H1 (cell line): ENCODE results near the gene SLC1A4. TPM values are rescaled to one million over a fixed set of nuclear protein-coding genes. Genes with fewer than 3 reads are reported as not detected.

Experiments used
- CTCF ChIA-PET: fragments of 300-600 bp; sonication (Branson Sonifier 250); formaldehyde crosslinking; loops from one replicate; lab custom pipeline; 2021; ENCODE audit not compliant: partially characterized antibody; lab: Charles Lee
- POLR2A ChIA-PET: fragments of 300-600 bp; sonication (Branson Sonifier 250); formaldehyde crosslinking; loops from one replicate; lab custom pipeline; 2021; ENCODE audit warnings: inconsistent platforms; ENCODE audit not compliant: partially characterized antibody; lab: Charles Lee
- DNase-seq, 2 experiments: peaks; one replicate each; pipeline versions ENCODE4 v3.0.0 to v3.0.0-alpha.2; 2010 to 2022; ENCODE audit warnings: low spot score in 2 of 2, low read depth in 1 of 2, mixed read lengths in 1 of 2
- FAIRE-seq: peaks from 2 replicates; lab custom pipeline; 2011; peaks lifted over from hg19 to GRCh38; lab: Jason Lieb, UNC
- H2AFZ ChIP-seq: 2 replicates; pipeline ENCODE4 v1.8.1; 2012; ENCODE audit warnings: low read length, inconsistent platforms
- H2AK5ac ChIP-seq: 2 replicates; pipeline ENCODE4 v1.6.1; 2013; ENCODE audit warnings: low read depth, low read length
- H2BK120ac ChIP-seq: replicated peaks from 2 replicates; pipeline ENCODE3; 2013; ENCODE audit warnings: low read depth, low read length, inconsistent platforms
- H2BK12ac ChIP-seq: 2 replicates; pipeline ENCODE4 v1.6.1; 2013; ENCODE audit warnings: low read depth, low read length
- H2BK15ac ChIP-seq: 2 replicates; pipeline ENCODE4 v1.6.1; 2013; ENCODE audit warnings: low read length
- H2BK20ac ChIP-seq: 2 replicates; pipeline ENCODE4 v1.6.1; 2013; ENCODE audit warnings: low read length
- H2BK5ac ChIP-seq: 2 replicates; pipeline ENCODE4 v1.6.1; 2013; ENCODE audit warnings: low read depth, low read length
- H3K14ac ChIP-seq: 2 replicates; pipeline ENCODE4 v1.6.1; 2013; ENCODE audit warnings: inconsistent platforms; ENCODE audit not compliant: insufficient read length
- H3K18ac ChIP-seq: 2 replicates; pipeline ENCODE4 v1.6.1; 2013; ENCODE audit warnings: low read length; ENCODE audit errors: extremely low read depth
- H3K23ac ChIP-seq: 2 replicates; pipeline ENCODE4 v1.6.1; 2013; ENCODE audit warnings: inconsistent platforms; ENCODE audit not compliant: insufficient read length
- H3K23me2 ChIP-seq: 2 replicates; pipeline ENCODE4 v1.6.1; 2013; ENCODE audit warnings: low read depth, low read length
- H3K27ac ChIP-seq: 2 replicates; pipeline ENCODE4 v1.6.1; 2011; ENCODE audit warnings: low read depth, low read length, inconsistent platforms
- H3K27me3 ChIP-seq, 4 experiments: replicated peaks in 1 of 4; 1 replicate in 1 of 4; 2 replicates in 3 of 4; pipeline versions ENCODE4 v1.6.1 to v1.8.1; 2011 to 2013; ENCODE audit warnings: low read length in 3 of 4, mild to moderate bottlenecking in 3 of 4, inconsistent platforms in 2 of 4, mixed read lengths in 2 of 4, moderate library complexity in 1 of 4; ENCODE audit not compliant: control insufficient read depth in 3 of 4, insufficient read depth in 3 of 4; ENCODE audit errors: extremely low read depth in 1 of 4
- H3K36me3 ChIP-seq, 4 experiments: 2 replicates each; pipeline versions ENCODE4 v1.6.1 to v1.8.1; 2011 to 2013; ENCODE audit warnings: mild to moderate bottlenecking in 4 of 4, low read length in 3 of 4, moderate library complexity in 2 of 4, control low read depth in 1 of 4, inconsistent platforms in 1 of 4; ENCODE audit not compliant: insufficient read depth in 4 of 4, control insufficient read depth in 2 of 4
- H3K4ac ChIP-seq: replicated peaks from 2 replicates; pipeline ENCODE3; 2013; ENCODE audit warnings: low read length, low read depth, mixed read lengths, inconsistent platforms; ENCODE audit not compliant: insufficient read length
- H3K4me1 ChIP-seq, 4 experiments: replicated peaks in 1 of 4; 1 replicate in 1 of 4; 2 replicates in 3 of 4; pipeline versions ENCODE4 v1.6.1 to v1.8.1; 2011 to 2013; ENCODE audit warnings: low read length in 3 of 4, inconsistent platforms in 2 of 4, mixed read lengths in 1 of 4; ENCODE audit not compliant: insufficient read depth in 4 of 4, control insufficient read depth in 3 of 4
- H3K4me2 ChIP-seq, 2 experiments: 2 replicates each; pipeline versions ENCODE4 v1.6.1 to v1.8.1; 2011 to 2013; ENCODE audit warnings: low read depth in 2 of 2, low read length in 2 of 2, control low read depth in 1 of 2, inconsistent platforms in 1 of 2, mild to moderate bottlenecking in 1 of 2; ENCODE audit not compliant: insufficient read depth in 1 of 2
- H3K4me3 ChIP-seq, 4 experiments: fragments of 200-600, 300-600 bp in 1 of 4; sonication (generic), shearing (Covaris generic), sonication (Bioruptor Twin) in 1 of 4; 2 replicates each; pipeline versions ENCODE4 v1.5.1 to v1.8.1; 2011 to 2016; ENCODE audit warnings: low read length in 4 of 4, low read depth in 3 of 4, control low read depth in 2 of 4, inconsistent platforms in 2 of 4, mild to moderate bottlenecking in 2 of 4, mixed read lengths in 1 of 4, moderate library complexity in 1 of 4; ENCODE audit not compliant: insufficient read depth in 2 of 4; ENCODE audit errors: extremely low read depth in 1 of 4
- H3K56ac ChIP-seq: replicated peaks from 2 replicates; pipeline ENCODE3; 2013; ENCODE audit warnings: low read depth, mild to moderate bottlenecking, mixed read lengths, low read length, inconsistent platforms; ENCODE audit not compliant: insufficient read length
- H3K79me1 ChIP-seq: 2 replicates; pipeline ENCODE4 v1.6.1; 2013; ENCODE audit warnings: low read depth, low read length, control low read depth
- H3K79me2 ChIP-seq, 2 experiments: 2 replicates each; pipeline versions ENCODE4 v1.6.1 to v1.8.1; 2012 to 2013; ENCODE audit warnings: low read length in 2 of 2, mild to moderate bottlenecking in 2 of 2, inconsistent platforms in 1 of 2; ENCODE audit not compliant: insufficient read depth in 2 of 2, control insufficient read depth in 1 of 2
- H3K9ac ChIP-seq, 4 experiments: replicated peaks in 1 of 4; 1 replicate in 1 of 4; 2 replicates in 3 of 4; pipeline versions ENCODE4 v1.6.1 to v1.8.1; 2011 to 2013; ENCODE audit warnings: low read depth in 3 of 4, low read length in 3 of 4, control low read depth in 2 of 4, mild to moderate bottlenecking in 2 of 4, moderate library complexity in 2 of 4, inconsistent platforms in 1 of 4; ENCODE audit errors: extremely low read depth in 1 of 4
- H3K9me3 ChIP-seq, 2 experiments: 2 replicates each; pipeline versions ENCODE4 v1.6.1 to v1.8.1; 2012 to 2013; ENCODE audit warnings: mild to moderate bottlenecking in 2 of 2, moderate library complexity in 2 of 2, control low read depth in 1 of 2, inconsistent platforms in 1 of 2, low read depth in 1 of 2, low read length in 1 of 2, mixed read lengths in 1 of 2; ENCODE audit not compliant: insufficient read depth in 2 of 2
- H4K20me1 ChIP-seq, 2 experiments: replicated peaks in 1 of 2; 2 replicates each; pipeline versions ENCODE3 to v1.8.1; 2011 to 2013; ENCODE audit warnings: inconsistent platforms in 2 of 2, low read length in 2 of 2, mild to moderate bottlenecking in 1 of 2; ENCODE audit not compliant: insufficient read depth in 2 of 2, control insufficient read depth in 1 of 2
- H4K5ac ChIP-seq: 2 replicates; pipeline ENCODE4 v1.6.1; 2013; ENCODE audit warnings: low read length, low read depth, mixed read lengths, inconsistent platforms; ENCODE audit not compliant: insufficient read length
- H4K8ac ChIP-seq: 2 replicates; pipeline ENCODE4 v1.8.0; 2013; ENCODE audit warnings: mild to moderate bottlenecking, moderate library complexity, low read length, inconsistent platforms; ENCODE audit not compliant: insufficient read depth; ENCODE audit errors: extremely low read depth
- H4K91ac ChIP-seq: replicated peaks from 2 replicates; pipeline ENCODE3; 2013; ENCODE audit warnings: low read length, mixed read lengths, inconsistent platforms; ENCODE audit not compliant: insufficient read length
- KDM1A ChIP-seq: fragments of 200-600, 300-600 bp; sonication (generic); IDR thresholded peaks from 2 replicates; pipeline ENCODE4 v1.7.1; 2016; ENCODE audit warnings: mild to moderate bottlenecking, low read length, borderline replicate concordance
- KDM4A ChIP-seq: IDR thresholded peaks from one replicate; pipeline ENCODE4 v1.7.1; 2012; ENCODE audit warnings: low read depth, mild to moderate bottlenecking, moderate library complexity, low read length, inconsistent platforms; ENCODE audit not compliant: severe bottlenecking
- PHF8 ChIP-seq: fragments of 200-600 bp; sonication (generic); conservative IDR thresholded peaks from 2 replicates; pipeline ENCODE4 v1.7.1; 2012; ENCODE audit warnings: low read depth, mild to moderate bottlenecking, inconsistent platforms, low read length, moderate library complexity
- SIX5 ChIP-seq: IDR thresholded peaks from 2 replicates; pipeline ENCODE4 v1.6.1; 2011; ENCODE audit warnings: mild to moderate bottlenecking, low read depth, low read length
- SP1 ChIP-seq: IDR thresholded peaks from 2 replicates; pipeline ENCODE4 v1.6.1; 2011; ENCODE audit warnings: low read depth, low read length
- TBP ChIP-seq: IDR thresholded peaks from 2 replicates; pipeline ENCODE4 v1.6.1; 2011; ENCODE audit warnings: low read depth, low read length, improper control_type of control experiment
- TEAD4 ChIP-seq: IDR thresholded peaks from 2 replicates; pipeline ENCODE4 v1.6.1; 2012; ENCODE audit warnings: low read depth, low read length, inconsistent platforms, mixed read lengths
- USF2 ChIP-seq: IDR thresholded peaks from 2 replicates; pipeline ENCODE4 v1.6.1; 2011; ENCODE audit warnings: low read length, improper control_type of control experiment
- WGBS, 2 experiments: shearing (Covaris generic) in 1 of 2; methylation state at CpG; one replicate each; pipeline versions ENCODE4 v1.1.6 to v1.1.7; 2013 to 2015; ENCODE audit warnings: low lambda C conversion rate in 2 of 2, mixed read lengths in 2 of 2, inconsistent platforms in 1 of 2, low coverage in 1 of 2, missing lambda C conversion rate in 1 of 2; ENCODE audit not compliant: insufficient replicate concordance in 2 of 2, insufficient coverage in 1 of 2, insufficient read length in 1 of 2; ENCODE audit errors: extremely low coverage in 1 of 2, missing lambda C conversion rate in 1 of 2; 5-methylcytosine and 5-hydroxymethylcytosine counted together
- polyA plus RNA-seq, 7 experiments: library from polyadenylated mRNA; depleted of rRNA in 3 of 7; stranded (reverse) in 5 of 7; unstranded in 2 of 7; fragments of >200 nt in 5 of 7; fragments of 200-250 nt in 2 of 7; gene quantifications; 1 replicate in 5 of 7; 2 replicates in 1 of 7; 4 replicates in 1 of 7; pipeline versions ENCODE4 v1.2.1 to v1.2.3, GENCODE V29; 2011 to 2013; ENCODE audit warnings: missing spikeins in 2 of 7, mixed read lengths in 2 of 7
- total RNA-seq: library from RNA; stranded (reverse); fragmentation: NEBNext Ultra II Directional; extraction: Animal tissue kit (Norgen Biotek cat#: 25700); gene quantifications from 2 replicates; pipeline ENCODE4 v1.2.1, GENCODE V29; 2021

Gene SLC1A4
- total and polyA plus RNA-seq, 2 of the 8 experiments (the other 6 are each of a cell fraction or from before 2014, with no cell fraction given) = 0.44 to 0.86 TPM

- H3K9ac ChIP-seq = no peak overlapping the region
- H3K27me3 ChIP-seq = no peaks in the 10 kb centered on the region
- H3K56ac ChIP-seq = no peak overlapping the region
- no peak overlapping the region for H2BK20ac ChIP-seq
- no peak for TF ChIP-seq USF2
- no peak for TF ChIP-seq TBP
- TF ChIP-seq TEAD4 = no peak
- no peak for TF ChIP-seq SP1
- TF ChIP-seq PHF8 = no peak
- no peak for TF ChIP-seq KDM4A
- TF ChIP-seq SIX5 = no peak
- no peak for TF ChIP-seq KDM1A
- H3K4me3 ChIP-seq = no peak overlapping the region
- H3K9me3 ChIP-seq = no peaks in the 10 kb centered on the region
- no peak overlapping the region for H3K14ac ChIP-seq
- no peak overlapping the region for H4K91ac ChIP-seq
- peaks cover 0 to 14% of the 10 kb centered on the region in 2 experiments; a peak in 2 of 4 replicates for H3K79me2 ChIP-seq
- H3K18ac ChIP-seq = no peak overlapping the region
- H2BK5ac ChIP-seq = no peak overlapping the region
- H2BK12ac ChIP-seq = no peak overlapping the region
- WGBS, 2 experiments = 93% methylated on average over 20 of the region's 20 CpGs; no CpG with 5 or more reads in 1 of the 2 experiments
- H4K20me1 ChIP-seq = peaks cover 18 to 20% of the 10 kb centered on the region in 2 experiments
- no peak for DNase-seq
- H3K27ac ChIP-seq = no peak overlapping the region
- H3K4me2 ChIP-seq = no peak overlapping the region
- no peak overlapping the region for H2BK15ac ChIP-seq
- no peak overlapping the region for H2AFZ ChIP-seq
- ChIA-PET POLR2A (interaction anchor here (0.8 to 3.2 kb wide), 6 partner anchors 7 to 16 kb away, joined by 3 to 12 read pairs (median 5); partner anchors contain the start of gene CEP68), CTCF (interaction anchor here (0.6 to 2.6 kb wide), 9 partner anchors 11 to 153 kb away, joined by 3 to 9 read pairs (median 3); no protein-coding TSS in a partner anchor)
- H4K5ac ChIP-seq = no peak overlapping the region
- H3K4me1 ChIP-seq = peaks cover 0 to 7% (median 4%) of the 10 kb centered on the region in 4 experiments
- FAIRE-seq = no peak
- no peak overlapping the region for H2BK120ac ChIP-seq
- H2AK5ac ChIP-seq = no peak overlapping the region
- H3K36me3 ChIP-seq = peaks cover 20 to 71% (median 38%) of the 10 kb centered on the region in 4 experiments
- no peak overlapping the region for H3K4ac ChIP-seq
- no peaks in the 10 kb centered on the region for H3K23me2 ChIP-seq
- H3K23ac ChIP-seq = no peak overlapping the region
- H4K8ac ChIP-seq = no peak overlapping the region
- peaks cover 10% of the 10 kb centered on the region; the same call in 1 of the 2 replicates for H3K79me1 ChIP-seq
Observed at GRCh38 chr2:65072181-65072970, 83.2 kb downstream of the SLC1A4 start.
